Measurements from ENCODE around the gene RFPL3.

Gene RFPL3

GRCh38 chr22:32352681-32353080, 5.0 kb upstream of the RFPL3 start:
- Histone ChIP-seq H3K27me3 (ENCODE audit: insufficient read depth, low read length, poor library complexity) (no peaks in the 10 kb centered on the region), H3K27ac (ENCODE audit: low read length) (no peak overlapping the region), H3K4me1 (ENCODE audit: insufficient read depth, low read length) (no peaks in the 10 kb centered on the region), H3K4me3 (ENCODE audit: low read depth in 1 of 2, low read length in 2 of 2) (no peak overlapping the region), H3K4me2 (ENCODE audit: insufficient read depth, low read length) (no peak overlapping the region), H4K20me1 (ENCODE audit: insufficient read depth, low read length) (no peaks in the 10 kb centered on the region), H3K36me3 (ENCODE audit: insufficient read depth, low read length) (no peaks in the 10 kb centered on the region), H3K79me2 (ENCODE audit: insufficient read depth, low read length) (no peaks in the 10 kb centered on the region), H3K9ac (ENCODE audit: low read depth, low read length) (no peak overlapping the region), H2AFZ (ENCODE audit: low read depth, low read length) (no peak overlapping the region), H3K9me3 (ENCODE audit: insufficient read depth, low read length, severe bottlenecking) (no peaks in the 10 kb centered on the region)
- no peak for TF ChIP-seq EZH2 (IDR thresholded peaks at IDR 0.05; ENCODE audit: borderline replicate concordance, low read depth, low read length, severe bottlenecking)
- no peak for TF ChIP-seq CTCF (IDR thresholded peaks at IDR 0.05; ENCODE audit: borderline replicate concordance, extremely low read depth, low read length, poor library complexity, severe bottlenecking)
- DNase-seq (no peak), ATAC-seq (ENCODE audit: insufficient read depth, low read depth) (no peak)

GRCh38 chr22:32353292-32353691, 4.4 kb upstream of the RFPL3 start:
- H3K4me1 ChIP-seq (ENCODE audit: insufficient read depth, low read length): no peaks in the 10 kb centered on the region
- DNase-seq (no peak), ATAC-seq (ENCODE audit: insufficient read depth, low read depth) (no peak)
- H2AFZ ChIP-seq (ENCODE audit: low read depth, low read length): no peak overlapping the region
- H3K4me3 ChIP-seq (ENCODE audit: low read depth in 1 of 2, low read length in 2 of 2): no peak overlapping the region
- no peaks in the 10 kb centered on the region for H3K79me2 ChIP-seq (ENCODE audit: insufficient read depth, low read length)
- no peak overlapping the region for H3K9ac ChIP-seq (ENCODE audit: low read depth, low read length)
- no peaks in the 10 kb centered on the region for H4K20me1 ChIP-seq (ENCODE audit: insufficient read depth, low read length)
- no peak overlapping the region for H3K4me2 ChIP-seq (ENCODE audit: insufficient read depth, low read length)
- no peaks in the 10 kb centered on the region for H3K36me3 ChIP-seq (ENCODE audit: insufficient read depth, low read length)
- H3K27ac ChIP-seq (ENCODE audit: low read length): no peak overlapping the region
- no peaks in the 10 kb centered on the region for H3K9me3 ChIP-seq (ENCODE audit: insufficient read depth, low read length, severe bottlenecking)
- TF ChIP-seq CTCF (IDR thresholded peaks at IDR 0.05; ENCODE audit: borderline replicate concordance, extremely low read depth, low read length, poor library complexity, severe bottlenecking): no peak
- TF ChIP-seq EZH2 (IDR thresholded peaks at IDR 0.05; ENCODE audit: borderline replicate concordance, low read depth, low read length, severe bottlenecking): no peak
- H3K27me3 ChIP-seq (ENCODE audit: insufficient read depth, low read length, poor library complexity): no peaks in the 10 kb centered on the region

- Histone ChIP-seq H3K4me1 (ENCODE audit: insufficient read depth, low read length) (no peaks in the 10 kb centered on the region), H3K4me3 (ENCODE audit: low read depth in 1 of 2, low read length in 2 of 2) (no peak overlapping the region)
- no peak for ATAC-seq (ENCODE audit: insufficient read depth, low read depth)
Measured at GRCh38 chr22:32353840-32354239, 3.8 kb upstream of the RFPL3 start.

More at GRCh38 chr22:32353840-32354239, 3.8 kb upstream of the RFPL3 start:
- Histone ChIP-seq H3K27ac (ENCODE audit: low read length) (no peak overlapping the region), H3K9ac (ENCODE audit: low read depth, low read length) (no peak overlapping the region), H3K4me2 (ENCODE audit: insufficient read depth, low read length) (no peak overlapping the region), H3K27me3 (ENCODE audit: insufficient read depth, low read length, poor library complexity) (no peaks in the 10 kb centered on the region), H4K20me1 (ENCODE audit: insufficient read depth, low read length) (no peaks in the 10 kb centered on the region), H3K79me2 (ENCODE audit: insufficient read depth, low read length) (no peaks in the 10 kb centered on the region), H3K36me3 (ENCODE audit: insufficient read depth, low read length) (no peaks in the 10 kb centered on the region), H3K9me3 (ENCODE audit: insufficient read depth, low read length, severe bottlenecking) (no peaks in the 10 kb centered on the region), H2AFZ (ENCODE audit: low read depth, low read length) (no peak overlapping the region)
- TF ChIP-seq CTCF (IDR thresholded peaks at IDR 0.05; ENCODE audit: borderline replicate concordance, extremely low read depth, low read length, poor library complexity, severe bottlenecking) (no peak), EZH2 (IDR thresholded peaks at IDR 0.05; ENCODE audit: borderline replicate concordance, low read depth, low read length, severe bottlenecking) (no peak)
- no peak for DNase-seq

Measured in DND-41 (cell line).